ENCODE data around the gene ATXN1L.
A peak's percentile ranks its signal among the peaks of the same experiment; 100 is the strongest.
"Not testable (repeated sequence)": the region's sequence is repeated elsewhere in the genome, so short reads cannot be mapped to it uniquely, and the experiment has no call there.

Gene ATXN1L

GRCh38 chr16:71894921-71895678 is 49.3 kb downstream of the ATXN1L start, which contains the start of gene IST1:
IST1 (plus strand) TSS chr16:71895531; CDS start chr16:71915641, 20,110 bp downstream.
- peak; percentile 97 for DNase-seq

- DNase-seq: no peak
These were observed 50.0 kb downstream of the ATXN1L start for GRCh38 chr16:71895679-71896365.

GRCh38 chr16:71896764-71897368 is 51.1 kb downstream of the ATXN1L start:
- DNase-seq: no peak

- no peak for DNase-seq
These were observed 53.4 kb downstream of the ATXN1L start for GRCh38 chr16:71899171-71899570.

- no peak for DNase-seq
These were observed 57.0 kb downstream of the ATXN1L start for GRCh38 chr16:71902656-71903365.

- no peak for DNase-seq
These were observed 57.8 kb downstream of the ATXN1L start for GRCh38 chr16:71903608-71904007.

GRCh38 chr16:71904239-71904638 is 58.5 kb downstream of the ATXN1L start:
- DNase-seq: no peak

GRCh38 chr16:71905765-71906164 is 60.0 kb downstream of the ATXN1L start:
- DNase-seq: not testable (repeated sequence)

All from NCI-H1092 (cell line).